Ectodermal cell (in vitro differentiated cells): Measurements from ENCODE around the gene PDGFA.

Source experiments
- H3K27ac ChIP-seq: 2 replicates; pipeline ENCODE4 v1.7.0; 2013; ENCODE audit warnings: mild to moderate bottlenecking, low read depth, low read length; ENCODE audit not compliant: insufficient read depth, poor library complexity, severe bottlenecking
- H3K27me3 ChIP-seq: 2 replicates; pipeline ENCODE4 v1.7.0; 2013; ENCODE audit warnings: mild to moderate bottlenecking, low read length; ENCODE audit not compliant: insufficient read depth, control insufficient read depth, poor library complexity, severe bottlenecking
- H3K36me3 ChIP-seq: one replicate; pipeline ENCODE4 v1.7.0; 2013; ENCODE audit warnings: low read length; ENCODE audit not compliant: control insufficient read depth, insufficient read depth
- H3K4me1 ChIP-seq: one replicate; pipeline ENCODE4 v1.7.0; 2013; ENCODE audit warnings: low read length; ENCODE audit not compliant: control insufficient read depth, insufficient read depth
- H3K4me3 ChIP-seq: 2 replicates; pipeline ENCODE4 v1.7.0; 2013; ENCODE audit warnings: low read depth, low read length, control low read depth; ENCODE audit not compliant: insufficient read depth
- H3K9me3 ChIP-seq: 2 replicates; pipeline ENCODE4 v1.7.0; 2013; ENCODE audit warnings: mild to moderate bottlenecking, low read length, moderate library complexity; ENCODE audit not compliant: control insufficient read depth
- WGBS, 2 experiments: methylation state at CpG; one replicate each; pipeline ENCODE4 v1.1.7; 2013; ENCODE audit warnings: missing lambda C conversion rate in 2 of 2; 5-methylcytosine and 5-hydroxymethylcytosine counted together

The PDGFA gene

DNA sequence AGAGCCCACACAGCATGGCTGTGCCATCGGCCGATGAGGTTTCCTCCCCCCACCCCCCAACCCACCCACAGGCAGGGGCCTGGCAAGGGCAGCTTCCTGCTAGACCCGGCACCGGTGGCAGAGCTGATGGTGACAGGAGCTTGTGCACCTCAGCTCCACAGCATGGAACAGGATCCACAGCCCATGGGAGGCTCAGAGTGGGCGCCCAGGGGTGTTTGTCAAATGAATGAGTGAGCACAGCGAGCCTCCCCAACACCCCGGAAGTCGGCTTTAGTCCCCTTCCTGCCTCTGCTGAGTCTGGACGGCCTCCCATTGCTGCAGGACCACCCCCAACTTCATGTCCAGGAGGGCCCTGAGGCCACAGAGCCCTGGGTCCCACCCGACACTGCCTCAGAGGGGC lies 68.9 kb downstream of the PDGFA start:
- Histone ChIP-seq H3K9me3 (no peaks in the 10 kb centered on the region), H3K27ac (no peak overlapping the region), H3K27me3 (peaks cover 24% of the 10 kb centered on the region), H3K4me3 (no peak overlapping the region), H3K4me1 (peaks cover 15% of the 10 kb centered on the region), H3K36me3 (no peaks in the 10 kb centered on the region)
- WGBS, 2 experiments: 82 to 84% methylated on average over 9 of the region's 10 CpGs

DNA sequence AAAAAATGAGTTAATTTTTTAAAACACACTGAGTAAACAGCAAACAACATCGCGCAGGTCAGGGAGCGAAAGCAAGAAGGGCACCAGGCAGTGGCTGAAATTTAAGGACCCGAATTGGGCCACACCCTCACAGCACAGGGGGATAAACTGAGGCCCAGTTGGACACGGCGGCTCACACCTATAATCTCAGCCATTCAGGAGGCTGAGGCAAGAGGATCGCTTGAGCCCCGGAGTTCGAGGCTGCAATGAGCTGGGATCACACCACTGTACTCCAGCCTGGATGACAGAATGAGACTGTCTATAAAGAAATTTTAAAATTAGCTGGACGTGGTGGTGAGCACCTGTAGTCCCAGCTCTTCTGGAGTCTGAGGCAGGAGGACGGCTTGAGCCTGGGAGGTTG lies 69.6 kb downstream of the PDGFA start:
- no peak overlapping the region for H3K27ac ChIP-seq
- peaks cover 15% of the 10 kb centered on the region for H3K4me1 ChIP-seq
- H3K27me3 ChIP-seq: peaks cover 24% of the 10 kb centered on the region
- no peaks in the 10 kb centered on the region for H3K9me3 ChIP-seq
- 92 to 93% methylated on average over 11 of the region's 11 CpGs for WGBS, 2 experiments
- H3K36me3 ChIP-seq: no peaks in the 10 kb centered on the region
- H3K4me3 ChIP-seq: no peak overlapping the region

DNA sequence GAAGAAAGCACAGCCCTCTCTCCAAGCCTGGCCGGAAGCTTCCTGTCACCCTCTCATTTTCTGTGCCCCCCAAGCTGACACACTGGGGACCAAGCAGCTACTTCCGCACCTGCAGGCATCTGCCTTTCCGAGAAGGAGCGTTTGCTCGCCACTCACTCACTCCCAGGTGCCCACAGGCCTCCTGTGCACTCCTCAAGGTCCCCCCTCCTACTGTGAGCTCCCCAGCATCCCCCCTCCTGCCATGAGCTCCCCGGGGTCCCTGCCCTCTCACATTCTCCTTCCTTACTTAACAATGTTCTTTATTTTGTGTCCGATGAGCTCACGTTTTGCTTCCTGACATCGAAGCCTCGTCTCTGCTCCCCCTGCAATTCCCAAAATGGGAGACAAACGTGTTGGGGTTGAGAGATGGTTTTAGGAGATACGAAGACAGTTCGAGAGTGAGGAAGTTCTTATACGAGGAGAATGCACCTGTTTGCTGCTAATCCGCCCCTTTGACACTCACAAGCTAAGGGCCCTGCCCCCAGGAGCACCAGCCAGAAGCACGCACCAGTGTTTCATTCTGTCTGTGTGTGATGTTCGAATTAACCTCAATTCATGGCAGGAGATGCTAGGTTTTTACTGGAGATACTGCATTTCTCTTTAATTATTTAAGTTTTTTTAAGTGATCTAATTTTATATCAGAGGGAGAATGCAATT lies 70.2 kb downstream of the PDGFA start:
- Histone ChIP-seq H3K36me3 (no peaks in the 10 kb centered on the region), H3K4me3 (no peak overlapping the region), H3K4me1 (peaks cover 15% of the 10 kb centered on the region), H3K27me3 (peaks cover 24% of the 10 kb centered on the region), H3K9me3 (no peaks in the 10 kb centered on the region), H3K27ac (no peak overlapping the region)
- WGBS, 2 experiments: 67 to 73% methylated on average over 17 of the region's 17 CpGs

DNA sequence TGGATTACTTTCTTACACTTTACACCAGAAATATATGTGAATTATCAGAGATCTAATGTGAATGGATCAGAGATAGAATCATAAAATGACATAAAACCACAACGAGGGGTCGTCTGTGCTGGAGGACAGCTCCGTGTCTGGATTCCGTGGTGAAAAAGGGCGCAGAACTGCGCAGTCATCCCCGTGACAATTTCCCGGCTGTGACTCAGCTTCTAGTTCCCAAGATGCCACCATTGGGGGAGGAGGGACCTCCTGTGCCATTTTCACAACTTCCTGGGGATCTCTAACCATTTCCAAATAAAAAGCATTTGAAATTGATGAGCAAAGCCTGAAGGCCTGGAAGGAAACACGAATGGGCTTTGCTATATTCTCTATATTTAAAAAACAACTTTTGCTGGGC lies 72.1 kb downstream of the PDGFA start:
- H3K27ac ChIP-seq: no peak overlapping the region
- no peaks in the 10 kb centered on the region for H3K36me3 ChIP-seq
- no peaks in the 10 kb centered on the region for H3K9me3 ChIP-seq
- no peak overlapping the region for H3K4me3 ChIP-seq
- WGBS, 2 experiments: 90 to 91% methylated on average over 9 of the region's 9 CpGs
- H3K27me3 ChIP-seq: peaks cover 14% of the 10 kb centered on the region
- H3K4me1 ChIP-seq: peaks cover 11% of the 10 kb centered on the region
